Gastroesophageal sphincter (tissue), 3 donors: ENCODE results near the gene CUX1.

ENCODE experiments used
- EP300 ChIP-seq: sonication (generic); formaldehyde crosslinking; IDR thresholded peaks from one replicate; pipeline ENCODE4 v1.6.1; 2017; ENCODE audit warnings: antibody characterized with exemption, mild to moderate bottlenecking
- POLR2A ChIP-seq, 2 donors: fragments of 450-650 bp; IDR thresholded peaks; one replicate each; pipeline ENCODE4 v1.6.1; 2017; ENCODE audit warnings: antibody characterized with exemption in 2 of 2, mild to moderate bottlenecking in 2 of 2, moderate library complexity in 1 of 2
- TF ChIP-seq, protein P1 (sequence below), 4 experiments: fragments of 200-600 bp in 2 of 4; fragments of 450-650 bp in 2 of 4; sonication (generic) in 1 of 4; IDR thresholded peaks; one replicate each; pipeline ENCODE4 v1.5.1; 2017 to 2019; ENCODE audit warnings: antibody characterized with exemption in 4 of 4, mild to moderate bottlenecking in 2 of 4, moderate library complexity in 2 of 4

DNA sequence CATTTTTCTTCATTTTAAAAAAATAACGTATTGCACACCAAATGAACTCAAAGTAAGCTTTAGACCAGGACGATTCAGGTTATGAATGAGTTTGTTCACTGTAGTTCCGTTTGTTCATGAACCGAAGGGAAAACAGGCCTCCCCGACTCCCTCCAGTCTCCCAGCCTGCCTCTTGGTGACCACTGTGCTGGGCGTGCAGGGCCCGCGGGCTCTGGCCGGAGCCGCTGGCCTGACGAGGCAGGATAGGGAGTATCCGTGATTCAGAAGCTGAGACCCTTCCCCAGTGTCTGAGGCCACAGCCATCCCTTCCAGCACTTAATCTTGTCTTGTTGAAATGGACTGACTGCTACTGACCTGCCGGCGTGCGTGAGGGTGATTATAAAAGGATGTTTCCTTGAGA lies 438.5 kb downstream of the CUX1 start:
- TF ChIP-seq, protein P1, sequence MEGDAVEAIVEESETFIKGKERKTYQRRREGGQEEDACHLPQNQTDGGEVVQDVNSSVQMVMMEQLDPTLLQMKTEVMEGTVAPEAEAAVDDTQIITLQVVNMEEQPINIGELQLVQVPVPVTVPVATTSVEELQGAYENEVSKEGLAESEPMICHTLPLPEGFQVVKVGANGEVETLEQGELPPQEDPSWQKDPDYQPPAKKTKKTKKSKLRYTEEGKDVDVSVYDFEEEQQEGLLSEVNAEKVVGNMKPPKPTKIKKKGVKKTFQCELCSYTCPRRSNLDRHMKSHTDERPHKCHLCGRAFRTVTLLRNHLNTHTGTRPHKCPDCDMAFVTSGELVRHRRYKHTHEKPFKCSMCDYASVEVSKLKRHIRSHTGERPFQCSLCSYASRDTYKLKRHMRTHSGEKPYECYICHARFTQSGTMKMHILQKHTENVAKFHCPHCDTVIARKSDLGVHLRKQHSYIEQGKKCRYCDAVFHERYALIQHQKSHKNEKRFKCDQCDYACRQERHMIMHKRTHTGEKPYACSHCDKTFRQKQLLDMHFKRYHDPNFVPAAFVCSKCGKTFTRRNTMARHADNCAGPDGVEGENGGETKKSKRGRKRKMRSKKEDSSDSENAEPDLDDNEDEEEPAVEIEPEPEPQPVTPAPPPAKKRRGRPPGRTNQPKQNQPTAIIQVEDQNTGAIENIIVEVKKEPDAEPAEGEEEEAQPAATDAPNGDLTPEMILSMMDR (IDR thresholded peaks at IDR 0.05): no peak
- TF ChIP-seq POLR2A (IDR thresholded peaks at IDR 0.05): no peak
- TF ChIP-seq EP300: no peak
